Endothelial cell (in vitro differentiated cells): ENCODE results near the gene ACVRL1. TPM values are rescaled to one million over a fixed set of nuclear protein-coding genes. Genes with fewer than 3 reads are reported as not detected.
A peak's percentile ranks its signal among the peaks of the same experiment; 100 is the strongest.

ENCODE experiments used
- DNase-seq: peaks from one replicate; pipeline ENCODE4 v3.0.0; 2021; ENCODE audit warnings: low spot score
- H3K27ac Mint-ChIP-seq: one replicate; pipeline ENCODE4 v1.8.0; 2021; ENCODE audit warnings: mixed read lengths, inconsistent platforms; ENCODE audit not compliant: unreplicated experiment
- H3K27me3 Mint-ChIP-seq: one replicate; pipeline ENCODE4 v1.8.0; 2021; ENCODE audit warnings: mild to moderate bottlenecking, moderate library complexity, mixed read lengths, inconsistent platforms; ENCODE audit not compliant: unreplicated experiment
- H3K36me3 Mint-ChIP-seq: one replicate; pipeline ENCODE4 v1.8.0; 2021; ENCODE audit warnings: mild to moderate bottlenecking, low read depth, mixed read lengths, inconsistent platforms; ENCODE audit not compliant: unreplicated experiment
- H3K4me1 Mint-ChIP-seq: one replicate; pipeline ENCODE4 v1.8.0; 2021; ENCODE audit warnings: mild to moderate bottlenecking, mixed read lengths, inconsistent platforms; ENCODE audit not compliant: unreplicated experiment
- H3K4me3 Mint-ChIP-seq: one replicate; pipeline ENCODE4 v1.8.0; 2021; ENCODE audit warnings: mild to moderate bottlenecking, mixed read lengths, inconsistent platforms; ENCODE audit not compliant: unreplicated experiment
- H3K9me3 Mint-ChIP-seq: one replicate; pipeline ENCODE4 v1.8.0; 2021; ENCODE audit warnings: mixed read lengths, inconsistent platforms; ENCODE audit not compliant: unreplicated experiment
- total RNA-seq: library from RNA; stranded (reverse); fragmentation: NEBNext Ultra II Directional; extraction: Animal tissue kit (Norgen Biotek cat#: 25700); gene quantifications from one replicate; pipeline ENCODE4 v1.2.1, GENCODE V29; 2021; ENCODE audit not compliant: unreplicated experiment
- TF ChIP-seq, protein P1 (sequence below): fragments of 200-600 bp; sonication (generic); IDR thresholded peaks from one replicate; pipeline ENCODE4 v1.5.0; 2021; ENCODE audit warnings: antibody characterized with exemption; ENCODE audit not compliant: unreplicated experiment

Gene ACVRL1
- total RNA-seq, 1 donor from 2014 or later, result 395 TPM

- Mint-ChIP-seq H3K36me3 (no peaks in the 10 kb centered on the region), H3K27me3 (peaks cover 9% of the 10 kb centered on the region), H3K9me3 (no peaks in the 10 kb centered on the region), H3K4me1 (peaks cover 27% of the 10 kb centered on the region), H3K4me3 (no peak overlapping the region), H3K27ac (no peak overlapping the region)
- TF ChIP-seq, protein P1, sequence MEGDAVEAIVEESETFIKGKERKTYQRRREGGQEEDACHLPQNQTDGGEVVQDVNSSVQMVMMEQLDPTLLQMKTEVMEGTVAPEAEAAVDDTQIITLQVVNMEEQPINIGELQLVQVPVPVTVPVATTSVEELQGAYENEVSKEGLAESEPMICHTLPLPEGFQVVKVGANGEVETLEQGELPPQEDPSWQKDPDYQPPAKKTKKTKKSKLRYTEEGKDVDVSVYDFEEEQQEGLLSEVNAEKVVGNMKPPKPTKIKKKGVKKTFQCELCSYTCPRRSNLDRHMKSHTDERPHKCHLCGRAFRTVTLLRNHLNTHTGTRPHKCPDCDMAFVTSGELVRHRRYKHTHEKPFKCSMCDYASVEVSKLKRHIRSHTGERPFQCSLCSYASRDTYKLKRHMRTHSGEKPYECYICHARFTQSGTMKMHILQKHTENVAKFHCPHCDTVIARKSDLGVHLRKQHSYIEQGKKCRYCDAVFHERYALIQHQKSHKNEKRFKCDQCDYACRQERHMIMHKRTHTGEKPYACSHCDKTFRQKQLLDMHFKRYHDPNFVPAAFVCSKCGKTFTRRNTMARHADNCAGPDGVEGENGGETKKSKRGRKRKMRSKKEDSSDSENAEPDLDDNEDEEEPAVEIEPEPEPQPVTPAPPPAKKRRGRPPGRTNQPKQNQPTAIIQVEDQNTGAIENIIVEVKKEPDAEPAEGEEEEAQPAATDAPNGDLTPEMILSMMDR, result no peak
- no peak for DNase-seq
Observed at GRCh38 chr12:51866762-51867161, 40.5 kb upstream of the ACVRL1 start.

GRCh38 chr12:51867371-51867770, 39.9 kb upstream of the ACVRL1 start:
- Mint-ChIP-seq H3K27me3 (peaks cover 9% of the 10 kb centered on the region), H3K4me1 (peaks cover 27% of the 10 kb centered on the region), H3K4me3 (no peak overlapping the region), H3K36me3 (no peaks in the 10 kb centered on the region), H3K9me3 (no peaks in the 10 kb centered on the region), H3K27ac (no peak overlapping the region)
- TF ChIP-seq, protein P1, result no peak
- DNase-seq, result no peak

GRCh38 chr12:51867796-51868428, 39.4 kb upstream of the ACVRL1 start:
- DNase-seq, result no peak
- peaks cover 1% of the 10 kb centered on the region for H3K36me3 Mint-ChIP-seq
- H3K4me3 Mint-ChIP-seq, result peak overlapping the region; percentile 78

GRCh38 chr12:51868821-51869495, 38.3 kb upstream of the ACVRL1 start:
- Mint-ChIP-seq H3K4me3 (peak overlapping the region; percentile 15), H3K36me3 (peaks cover 3% of the 10 kb centered on the region), H3K27me3 (peaks cover 10% of the 10 kb centered on the region), H3K9me3 (no peaks in the 10 kb centered on the region), H3K4me1 (peaks cover 20% of the 10 kb centered on the region), H3K27ac (no peak overlapping the region)
- TF ChIP-seq, protein P1, result no peak
- no peak for DNase-seq

More at GRCh38 chr12:51867796-51868428, 39.4 kb upstream of the ACVRL1 start:
- peaks cover 27% of the 10 kb centered on the region for H3K4me1 Mint-ChIP-seq
- TF ChIP-seq, protein P1, result no peak
- H3K27ac Mint-ChIP-seq, result no peak overlapping the region
- peaks cover 9% of the 10 kb centered on the region for H3K27me3 Mint-ChIP-seq
- no peaks in the 10 kb centered on the region for H3K9me3 Mint-ChIP-seq

GRCh38 chr12:51869496-51869865, 37.8 kb upstream of the ACVRL1 start:
- DNase-seq, result no peak
- Mint-ChIP-seq H3K4me1 (peaks cover 20% of the 10 kb centered on the region), H3K27ac (no peak overlapping the region), H3K36me3 (peaks cover 3% of the 10 kb centered on the region), H3K4me3 (peak overlapping the region; percentile 67), H3K9me3 (no peaks in the 10 kb centered on the region), H3K27me3 (peaks cover 12% of the 10 kb centered on the region)
- TF ChIP-seq, protein P1, result no peak
